GM23338 (cell line): ENCODE data around the gene PSAPL1. TPM values are rescaled to one million over a fixed set of nuclear protein-coding genes. Genes with fewer than 3 reads are reported as not detected.

Source experiments
- ATAC-seq: fragments of 200-7000 bp; cut with Tn5 transposase; 3 replicates; pipeline ENCODE4 v1.9.1; 2020
- DNase-seq: peaks from one replicate; pipeline ENCODE4 v3.0.0-alpha.2; 2015; ENCODE audit warnings: low spot score
- H2AFZ ChIP-seq: fragments of 200-600 bp; sonication (generic); 2 replicates; pipeline ENCODE4 v1.8.0; 2016; ENCODE audit warnings: antibody characterized with exemption, mild to moderate bottlenecking, moderate library complexity
- H3F3A ChIP-seq: fragments of 200-600 bp; sonication (generic); replicated peaks from 2 replicates; pipeline ENCODE4 v1.8.0; 2017; ENCODE audit warnings: antibody characterized with exemption, mixed run types, low read depth
- H3K27ac ChIP-seq: fragments of 200-600 bp; sonication (generic); 2 replicates; pipeline ENCODE4 v1.6.1; 2016; ENCODE audit warnings: low read depth
- H3K27me3 ChIP-seq: fragments of 200-600 bp; sonication (generic); 2 replicates; pipeline ENCODE4 v1.8.0; 2016; ENCODE audit warnings: mild to moderate bottlenecking, mixed run types, moderate library complexity; ENCODE audit not compliant: insufficient read depth
- H3K36me3 ChIP-seq: fragments of 200-600 bp; sonication (generic); 2 replicates; pipeline ENCODE4 v1.8.0; 2016; ENCODE audit warnings: mild to moderate bottlenecking; ENCODE audit not compliant: insufficient read depth
- H3K4me1 ChIP-seq: fragments of 200-600 bp; sonication (generic); 2 replicates; pipeline ENCODE4 v1.8.0; 2016; ENCODE audit warnings: mild to moderate bottlenecking, moderate library complexity; ENCODE audit not compliant: insufficient read depth
- H3K4me2 ChIP-seq: fragments of 200-600 bp; sonication (generic); 2 replicates; pipeline ENCODE4 v1.7.1; 2017; ENCODE audit warnings: mixed run types
- H3K4me3 ChIP-seq: fragments of 200-600 bp; sonication (generic); 2 replicates; pipeline ENCODE4 v1.6.1; 2016; ENCODE audit warnings: mixed run types
- H3K79me2 ChIP-seq: fragments of 200-600 bp; sonication (generic); replicated peaks from 2 replicates; pipeline ENCODE4 v1.8.0; 2017; ENCODE audit warnings: mild to moderate bottlenecking; ENCODE audit not compliant: insufficient read depth
- H3K9me2 ChIP-seq: fragments of 200-600 bp; sonication (generic); 2 replicates; pipeline ENCODE4 v1.8.0; 2017; ENCODE audit not compliant: insufficient read depth
- H4K20me1 ChIP-seq: fragments of 200-600 bp; sonication (generic); replicated peaks from 2 replicates; pipeline ENCODE4 v1.8.0; 2017; ENCODE audit warnings: mild to moderate bottlenecking; ENCODE audit not compliant: insufficient read depth
- H3K27ac Mint-ChIP-seq: 2 replicates; pipeline ENCODE4 v1.8.0; 2020; ENCODE audit warnings: inconsistent platforms, mild to moderate bottlenecking, moderate library complexity, mixed read lengths
- H3K27me3 Mint-ChIP-seq: 3 replicates; pipeline ENCODE4 v1.8.0; 2022; ENCODE audit warnings: low read depth, mild to moderate bottlenecking, moderate library complexity, mixed read lengths, inconsistent platforms; ENCODE audit not compliant: insufficient read depth, poor library complexity
- H3K36me3 Mint-ChIP-seq: 3 replicates; pipeline ENCODE4 v1.8.0; 2021; ENCODE audit warnings: low read depth, mild to moderate bottlenecking, inconsistent platforms, moderate library complexity, mixed read lengths
- H3K4me1 Mint-ChIP-seq: 3 replicates; pipeline ENCODE4 v1.8.0; 2020; ENCODE audit warnings: mild to moderate bottlenecking, inconsistent platforms, mixed read lengths
- H3K4me3 Mint-ChIP-seq: 3 replicates; pipeline ENCODE4 v1.8.0; 2021; ENCODE audit warnings: moderate library complexity, mild to moderate bottlenecking, inconsistent platforms, mixed read lengths
- H3K9me3 Mint-ChIP-seq: 3 replicates; pipeline ENCODE4 v1.8.0; 2020; ENCODE audit warnings: moderate library complexity, mild to moderate bottlenecking, inconsistent platforms, mixed read lengths
- CREB1 ChIP-seq: fragments of 250-450 bp; sonication (Bioruptor Pico); IDR thresholded peaks from 2 replicates; pipeline ENCODE4 v1.5.0; 2020; ENCODE audit warnings: low read depth, mild to moderate bottlenecking, moderate library complexity
- EZH2phosphoT487 ChIP-seq: fragments of 200-600 bp; sonication (generic); IDR thresholded peaks from one replicate; pipeline ENCODE4 v1.8.1; 2018; ENCODE audit warnings: antibody characterized with exemption; ENCODE audit not compliant: unreplicated experiment
- NANOG ChIP-seq: IDR thresholded peaks from 2 replicates; pipeline ENCODE4 v1.6.1; 2016; ENCODE audit warnings: antibody characterized with exemption, borderline replicate concordance
- POLR2AphosphoS5 ChIP-seq: IDR thresholded peaks from 2 replicates; pipeline ENCODE4 v1.6.1; 2016; ENCODE audit warnings: antibody characterized with exemption, low read depth
- REST ChIP-seq: IDR thresholded peaks from one replicate; pipeline ENCODE4 v1.6.1; 2018; ENCODE audit warnings: antibody characterized with exemption; ENCODE audit not compliant: unreplicated experiment
- STAT1 ChIP-seq: IDR thresholded peaks from one replicate; pipeline ENCODE4 v1.6.1; 2016; ENCODE audit warnings: antibody characterized with exemption; ENCODE audit not compliant: unreplicated experiment
- ZNF114 ChIP-seq: fragments of 250-450 bp; sonication (Bioruptor Pico); IDR thresholded peaks from 2 replicates; pipeline ENCODE4 v1.5.0; 2020; ENCODE audit warnings: mild to moderate bottlenecking, moderate library complexity
- ZNF331 ChIP-seq: fragments of 250-450 bp; sonication (Bioruptor Pico); IDR thresholded peaks from 2 replicates; pipeline ENCODE4 v1.5.0; 2020; ENCODE audit warnings: low read depth, mild to moderate bottlenecking, moderate library complexity
- ZNF462 ChIP-seq: fragments of 250-450 bp; sonication (Bioruptor Pico); IDR thresholded peaks from 2 replicates; pipeline ENCODE4 v1.5.0; 2020; ENCODE audit warnings: mild to moderate bottlenecking, moderate library complexity
- polyA plus RNA-seq: library from polyadenylated mRNA; unstranded; fragments of >200 nt; fragmentation: Nextera tagmentation; extraction: Ambion mirVana; gene quantifications from 2 replicates; pipeline ENCODE4 v1.2.1, GENCODE V29; 2016
- total RNA-seq: library from RNA; depleted of rRNA; stranded (reverse); fragments of >200 nt; shearing (Covaris generic); gene quantifications from 2 replicates; pipeline ENCODE4 v1.2.3, GENCODE V29; 2014
- TF ChIP-seq, protein P1 (sequence below), 2 experiments: fragments of 200-600 bp in 1 of 2; sonication (generic) in 1 of 2; conservative IDR thresholded peaks; 2 replicates each; pipeline versions ENCODE4 v1.5.1 to v1.6.1; 2016 to 2017; ENCODE audit warnings: antibody characterized with exemption in 2 of 2, low read depth in 2 of 2, mild to moderate bottlenecking in 2 of 2, moderate library complexity in 1 of 2

PSAPL1 gene
- total and polyA plus RNA-seq, 2 experiments from 2014 or later = not detected

GRCh38 chr4:7425591-7426468, 8.9 kb downstream of the PSAPL1 start:
- ATAC-seq = no peak
- Mint-ChIP-seq H3K9me3 (no peaks in the 10 kb centered on the region; the same call in 2 of the 3 replicates), H3K27me3 (peaks cover 12% of the 10 kb centered on the region), H3K36me3 (no peaks in the 10 kb centered on the region), H3K4me3 (no peak overlapping the region), H3K4me1 (peaks cover 36% of the 10 kb centered on the region), H3K27ac (no peak overlapping the region)
- Histone ChIP-seq H3K27me3 (no peaks in the 10 kb centered on the region), H4K20me1 (no peaks in the 10 kb centered on the region), H3K4me2 (no peak overlapping the region), H3K79me2 (no peaks in the 10 kb centered on the region), H3F3A (no peaks in the 10 kb centered on the region), H2AFZ (no peak overlapping the region), H3K27ac (no peak overlapping the region), H3K4me1 (peaks cover 24% of the 10 kb centered on the region), H3K9me2 (no peaks in the 10 kb centered on the region), H3K36me3 (no peaks in the 10 kb centered on the region), H3K4me3 (no peak overlapping the region)
- DNase-seq = no peak
- TF ChIP-seq REST (no peak), EZH2phosphoT487 (no peak), ZNF331 (no peak), ZNF114 (CRISPR knock-in tag) (no peak), CREB1 (CRISPR knock-in tag) (no peak), POLR2AphosphoS5 (no peak), STAT1 (no peak), NANOG (no peak)
- TF ChIP-seq, protein P1, sequence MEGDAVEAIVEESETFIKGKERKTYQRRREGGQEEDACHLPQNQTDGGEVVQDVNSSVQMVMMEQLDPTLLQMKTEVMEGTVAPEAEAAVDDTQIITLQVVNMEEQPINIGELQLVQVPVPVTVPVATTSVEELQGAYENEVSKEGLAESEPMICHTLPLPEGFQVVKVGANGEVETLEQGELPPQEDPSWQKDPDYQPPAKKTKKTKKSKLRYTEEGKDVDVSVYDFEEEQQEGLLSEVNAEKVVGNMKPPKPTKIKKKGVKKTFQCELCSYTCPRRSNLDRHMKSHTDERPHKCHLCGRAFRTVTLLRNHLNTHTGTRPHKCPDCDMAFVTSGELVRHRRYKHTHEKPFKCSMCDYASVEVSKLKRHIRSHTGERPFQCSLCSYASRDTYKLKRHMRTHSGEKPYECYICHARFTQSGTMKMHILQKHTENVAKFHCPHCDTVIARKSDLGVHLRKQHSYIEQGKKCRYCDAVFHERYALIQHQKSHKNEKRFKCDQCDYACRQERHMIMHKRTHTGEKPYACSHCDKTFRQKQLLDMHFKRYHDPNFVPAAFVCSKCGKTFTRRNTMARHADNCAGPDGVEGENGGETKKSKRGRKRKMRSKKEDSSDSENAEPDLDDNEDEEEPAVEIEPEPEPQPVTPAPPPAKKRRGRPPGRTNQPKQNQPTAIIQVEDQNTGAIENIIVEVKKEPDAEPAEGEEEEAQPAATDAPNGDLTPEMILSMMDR (conservative IDR thresholded peaks at IDR 0.05; ENCODE audit: low read depth in 2 of 2) = no peak

- H3K9me3 Mint-ChIP-seq = no peaks in the 10 kb centered on the region; the same call in 2 of the 3 replicates
- H3K9me2 ChIP-seq = no peaks in the 10 kb centered on the region
- no peak overlapping the region for H3K4me3 Mint-ChIP-seq
- no peak overlapping the region for H2AFZ ChIP-seq
- no peak for DNase-seq
- no peaks in the 10 kb centered on the region for H3K27me3 ChIP-seq
- no peaks in the 10 kb centered on the region for H3K79me2 ChIP-seq
- H3K4me2 ChIP-seq = no peak overlapping the region
- H3K27ac ChIP-seq = no peak overlapping the region
- H3K27ac Mint-ChIP-seq = no peak overlapping the region
- no peak for ATAC-seq
- H3K36me3 ChIP-seq = no peaks in the 10 kb centered on the region
- no peaks in the 10 kb centered on the region for H4K20me1 ChIP-seq
- H3F3A ChIP-seq = no peaks in the 10 kb centered on the region
- peaks cover 9% of the 10 kb centered on the region for H3K27me3 Mint-ChIP-seq
- peaks cover 18% of the 10 kb centered on the region for H3K4me1 ChIP-seq
- no peaks in the 10 kb centered on the region for H3K36me3 Mint-ChIP-seq
- H3K4me3 ChIP-seq = no peak overlapping the region
- H3K4me1 Mint-ChIP-seq = peaks cover 29% of the 10 kb centered on the region
- TF ChIP-seq ZNF462 (no peak), POLR2AphosphoS5 (no peak)
Observed at GRCh38 chr4:7425124-7425523, 9.6 kb downstream of the PSAPL1 start.
